A673 (cell line): ENCODE data around the gene MYO18A. TPM values are rescaled to one million over a fixed set of nuclear protein-coding genes. Genes with fewer than 3 reads are reported as not detected.

Source experiments
- BruUV-seq: library from RNA; stranded (reverse); fragments of 400-500 nt; replicated peaks from 2 replicates; lab custom pipeline; 2021; lab: Mats Ljungman, UMichigan
- CTCF ChIA-PET: fragments of 300-600 bp; sonication (Branson Sonifier 250); formaldehyde crosslinking; loops from one replicate; lab custom pipeline; 2022; ENCODE audit warnings: antibody characterized with exemption; lab: Charles Lee
- POLR2A ChIA-PET: fragments of 300-600 bp; sonication (Branson Sonifier 250); formaldehyde crosslinking; loops from one replicate; lab custom pipeline; 2022; ENCODE audit warnings: antibody characterized with exemption; ENCODE audit not compliant: low non-redundant PET; lab: Charles Lee
- DNase-seq: peaks from one replicate; pipeline ENCODE4 v3.0.0-alpha.2; 2015; ENCODE audit warnings: low spot score
- H3K27ac ChIP-seq: fragments of 200-600 bp; sonication (generic); 2 replicates; pipeline ENCODE4 v1.5.1; 2016; ENCODE audit warnings: mixed run types, low read depth, mild to moderate bottlenecking, mixed read lengths, antibody characterized with exemption, low read length; ENCODE audit not compliant: poor library complexity, severe bottlenecking
- H3K27me3 ChIP-seq: fragments of 200-600 bp; sonication (generic); replicated peaks from 2 replicates; pipeline ENCODE4 v1.6.1; 2017; ENCODE audit warnings: mixed run types, low read depth, mild to moderate bottlenecking, mixed read lengths, antibody characterized with exemption, low read length; ENCODE audit not compliant: insufficient read depth, poor library complexity
- H3K36me3 ChIP-seq: fragments of 200-600 bp; sonication (generic); 2 replicates; pipeline ENCODE4 v1.6.1; 2016; ENCODE audit warnings: mixed run types, mild to moderate bottlenecking, mixed read lengths, antibody characterized with exemption, low read length; ENCODE audit not compliant: insufficient read depth, poor library complexity, severe bottlenecking
- H3K4me1 ChIP-seq: fragments of 200-600 bp; sonication (generic); 2 replicates; pipeline ENCODE4 v1.6.1; 2017; ENCODE audit warnings: mixed run types, mild to moderate bottlenecking, mixed read lengths, antibody characterized with exemption, low read length; ENCODE audit not compliant: insufficient read depth, poor library complexity, severe bottlenecking
- H3K4me3 ChIP-seq: fragments of 200-600 bp; sonication (generic); 2 replicates; pipeline ENCODE4 v1.5.1; 2016; ENCODE audit warnings: low read depth, mixed run types, mild to moderate bottlenecking, mixed read lengths, low read length; ENCODE audit not compliant: poor library complexity, severe bottlenecking
- H3K9me3 ChIP-seq: fragments of 200-600 bp; sonication (generic); 2 replicates; pipeline ENCODE4 v1.6.1; 2016; ENCODE audit warnings: mixed run types, low read depth, mild to moderate bottlenecking, mixed read lengths, antibody characterized with exemption, low read length; ENCODE audit not compliant: poor library complexity, severe bottlenecking
- CTCF ChIP-seq: fragments of 300-800, 200-600 bp; sonication (generic); conservative IDR thresholded peaks from 2 replicates; pipeline ENCODE4 v1.5.1; 2017; ENCODE audit warnings: low read depth, mild to moderate bottlenecking, antibody characterized with exemption, low read length, moderate library complexity, mixed read lengths
- EZH2 ChIP-seq: fragments of 200-600 bp; sonication (generic); IDR thresholded peaks from 2 replicates; pipeline ENCODE4 v1.6.1; 2017; ENCODE audit warnings: borderline replicate concordance, low read depth, mild to moderate bottlenecking, mixed read lengths, antibody characterized with exemption, low read length; ENCODE audit not compliant: poor library complexity, severe bottlenecking
- intact Hi-C: fragments of 100-400 bp; cut with micrococcal nuclease; formaldehyde crosslinking; loops from one replicate; pipeline ENCODE4 v1.10.0; 2022; ENCODE audit not compliant: unreplicated experiment
- total RNA-seq: library from RNA; stranded (reverse); gene quantifications from 2 replicates; pipeline ENCODE4 v1.2.3, GENCODE V29; 2021

MYO18A gene
- total RNA-seq, 1 experiment from 2014 or later = 26.6 TPM

GRCh38 chr17:29155227-29155965 is 24.8 kb downstream of the MYO18A start:
- Histone ChIP-seq H3K4me3 (no peak overlapping the region), H3K9me3 (no peaks in the 10 kb centered on the region), H3K4me1 (peaks cover 34% of the 10 kb centered on the region), H3K27ac (peak overlapping the region; percentile 37), H3K36me3 (no peaks in the 10 kb centered on the region), H3K27me3 (no peaks in the 10 kb centered on the region)
- DNase-seq = no peak
- CTCF ChIA-PET = interaction anchor here (0.5 to 0.6 kb wide), 2 partner anchors 7 to 20 kb away, joined by 3 to 4 read pairs; no protein-coding TSS in a partner anchor
- no TSS peak for BruUV-seq
- TF ChIP-seq CTCF (no peak), EZH2 (no peak)
- POLR2A ChIA-PET = no interaction called here
- intact Hi-C loops = no loop called here

GRCh38 chr17:29154516-29155226 is 25.5 kb downstream of the MYO18A start:
- H3K36me3 ChIP-seq = no peaks in the 10 kb centered on the region
- ChIA-PET CTCF (no interaction called here), POLR2A (no interaction called here)
- H3K27ac ChIP-seq = peak overlapping the region; percentile 37
- no peak overlapping the region for H3K4me3 ChIP-seq
- intact Hi-C loops = no loop called here
- no peaks in the 10 kb centered on the region for H3K27me3 ChIP-seq
- no peaks in the 10 kb centered on the region for H3K9me3 ChIP-seq
- DNase-seq = no peak
- no TSS peak for BruUV-seq
- TF ChIP-seq EZH2 = no peak
- TF ChIP-seq CTCF = no peak
- H3K4me1 ChIP-seq = peaks cover 37% of the 10 kb centered on the region

GRCh38 chr17:29151567-29151966 is 28.6 kb downstream of the MYO18A start:
- no TSS peak for BruUV-seq
- H3K4me1 ChIP-seq = peaks cover 26% of the 10 kb centered on the region
- ChIA-PET CTCF (no interaction called here), POLR2A (no interaction called here)
- TF ChIP-seq EZH2 (no peak), CTCF (no peak)
- no peak overlapping the region for H3K4me3 ChIP-seq
- DNase-seq = peak; percentile 37
- H3K36me3 ChIP-seq = no peaks in the 10 kb centered on the region
- H3K27ac ChIP-seq = no peak overlapping the region
- intact Hi-C loops = no loop called here
- H3K27me3 ChIP-seq = no peaks in the 10 kb centered on the region
- H3K9me3 ChIP-seq = no peaks in the 10 kb centered on the region
